ENCODE results near the gene ERCC1.
A peak's percentile ranks its signal among the peaks of the same experiment; 100 is the strongest.

Gene ERCC1

DNA sequence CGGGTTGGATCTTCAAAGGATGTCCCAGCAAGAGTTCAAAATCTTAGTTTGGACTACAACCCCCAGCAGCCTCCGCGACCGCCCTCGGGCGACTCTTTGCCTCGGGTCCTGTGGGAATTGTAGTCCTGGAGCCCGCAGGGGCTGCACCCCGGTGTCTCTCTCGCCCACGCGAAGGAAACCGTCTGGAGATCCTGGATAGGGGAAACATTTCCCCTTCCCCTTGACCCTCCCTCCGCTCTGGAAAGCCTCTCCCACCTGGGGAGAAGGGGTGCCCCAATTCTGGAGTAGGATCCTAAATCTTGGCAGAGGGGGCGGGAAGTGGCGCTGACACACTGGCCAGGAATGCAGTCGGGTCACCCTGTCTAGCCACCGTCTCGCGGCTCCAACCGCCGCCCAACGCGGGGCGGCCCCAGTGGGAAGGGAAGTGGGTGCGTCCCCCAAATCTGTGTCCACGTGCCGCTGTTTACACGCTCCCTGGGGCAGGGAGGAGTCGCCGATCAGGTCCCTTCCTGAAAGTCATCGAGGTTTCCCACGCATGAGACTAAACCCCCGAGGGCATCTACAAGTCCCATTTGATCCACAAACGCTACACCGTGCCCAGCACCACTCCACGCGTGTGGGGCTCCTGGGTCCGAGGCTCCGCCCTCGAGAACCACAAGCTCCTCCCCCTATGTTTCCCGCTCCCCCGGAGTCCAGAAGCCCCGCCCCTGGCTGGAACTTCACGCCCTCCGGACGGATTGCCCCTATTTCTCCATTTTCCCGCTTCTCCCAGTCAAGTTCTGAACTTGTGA, 18.1 kb downstream of the ERCC1 start:
- H3K4me3 ChIP-seq (ENCODE audit: extremely low read depth, insufficient read depth, low read length, poor library complexity, severe bottlenecking): peak overlapping the region; percentile 86
- WGBS, 2 experiments (ENCODE audit: insufficient coverage in 2 of 2): 0 to 1% methylated on average over 32 to 45 of the region's 48 CpGs
- peak overlapping the region; percentile 99 for H3K27ac ChIP-seq (ENCODE audit: low read depth, low read length, severe bottlenecking)
- H3K36me3 ChIP-seq (ENCODE audit: control insufficient read depth, insufficient read depth, low read length): peaks cover 27% of the 10 kb centered on the region
- no peaks in the 10 kb centered on the region for H3K9me3 ChIP-seq (ENCODE audit: control insufficient read depth, low read length)
- H3K4me1 ChIP-seq (ENCODE audit: control insufficient read depth, insufficient read depth, low read length, poor library complexity, severe bottlenecking): peaks cover 20% of the 10 kb centered on the region

DNA sequence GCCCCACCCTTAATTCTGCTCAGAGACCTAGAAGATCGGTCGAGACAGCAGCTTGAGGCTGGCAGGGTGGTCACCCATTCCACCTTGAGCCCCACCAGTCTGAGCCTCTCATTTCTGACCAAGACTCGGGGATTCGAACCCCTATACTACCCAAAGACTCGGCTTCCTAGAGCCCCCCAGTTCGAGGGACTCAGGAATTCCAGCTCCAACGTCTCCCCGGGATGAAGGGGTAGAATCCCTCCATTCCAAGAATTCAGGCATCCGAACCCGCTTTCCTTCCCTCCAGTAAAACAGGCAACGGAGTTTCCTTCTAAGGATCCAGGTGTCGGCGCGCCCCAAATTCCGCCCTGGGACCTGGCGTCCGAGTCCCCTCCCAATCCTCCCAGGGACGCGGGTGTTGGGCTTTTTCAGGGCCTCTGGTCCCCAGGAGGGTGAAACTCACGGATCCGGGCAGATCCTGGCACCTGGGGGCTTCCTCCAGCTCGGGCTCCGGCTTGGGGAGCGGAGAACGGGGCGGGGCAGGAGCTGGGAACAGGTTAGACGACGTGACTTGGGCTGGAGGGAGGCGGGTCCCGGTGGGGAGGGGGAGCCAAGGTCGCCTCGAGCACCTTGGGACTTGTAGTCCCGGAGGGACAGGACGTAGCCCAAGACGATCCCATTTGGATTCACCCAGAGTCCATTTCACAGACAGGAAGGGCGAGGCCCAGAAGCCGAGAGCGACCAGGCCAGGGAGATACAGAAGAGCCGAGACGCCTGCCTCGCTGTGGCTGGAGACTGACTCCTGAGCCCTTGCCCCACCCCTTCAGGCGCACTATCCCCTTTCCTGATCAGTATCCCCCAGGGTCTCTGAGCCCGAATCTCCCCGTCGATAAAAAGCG, 18.9 kb downstream of the ERCC1 start, which contains the start of gene PPP1R13L:
Gene PPP1R13L, minus strand, starts transcription at position 513 of the 878 bp plus-strand sequence. CDS start 6,751 bp downstream, outside the sequence.
- WGBS, 2 experiments (ENCODE audit: insufficient coverage in 2 of 2): 2 to 3% methylated on average over 40 to 45 of the region's 46 CpGs
- H3K9me3 ChIP-seq (ENCODE audit: control insufficient read depth, low read length): no peaks in the 10 kb centered on the region
- H3K4me3 ChIP-seq (ENCODE audit: extremely low read depth, insufficient read depth, low read length, poor library complexity, severe bottlenecking): peak within 1 kb of the TSS; percentile 86
- peaks cover 20% of the 10 kb centered on the region for H3K4me1 ChIP-seq (ENCODE audit: control insufficient read depth, insufficient read depth, low read length, poor library complexity, severe bottlenecking)
- H3K27ac ChIP-seq (ENCODE audit: low read depth, low read length, severe bottlenecking): peak within 1 kb of the TSS; percentile 99
- peaks cover 25% of the 10 kb centered on the region for H3K36me3 ChIP-seq (ENCODE audit: control insufficient read depth, insufficient read depth, low read length)

DNA sequence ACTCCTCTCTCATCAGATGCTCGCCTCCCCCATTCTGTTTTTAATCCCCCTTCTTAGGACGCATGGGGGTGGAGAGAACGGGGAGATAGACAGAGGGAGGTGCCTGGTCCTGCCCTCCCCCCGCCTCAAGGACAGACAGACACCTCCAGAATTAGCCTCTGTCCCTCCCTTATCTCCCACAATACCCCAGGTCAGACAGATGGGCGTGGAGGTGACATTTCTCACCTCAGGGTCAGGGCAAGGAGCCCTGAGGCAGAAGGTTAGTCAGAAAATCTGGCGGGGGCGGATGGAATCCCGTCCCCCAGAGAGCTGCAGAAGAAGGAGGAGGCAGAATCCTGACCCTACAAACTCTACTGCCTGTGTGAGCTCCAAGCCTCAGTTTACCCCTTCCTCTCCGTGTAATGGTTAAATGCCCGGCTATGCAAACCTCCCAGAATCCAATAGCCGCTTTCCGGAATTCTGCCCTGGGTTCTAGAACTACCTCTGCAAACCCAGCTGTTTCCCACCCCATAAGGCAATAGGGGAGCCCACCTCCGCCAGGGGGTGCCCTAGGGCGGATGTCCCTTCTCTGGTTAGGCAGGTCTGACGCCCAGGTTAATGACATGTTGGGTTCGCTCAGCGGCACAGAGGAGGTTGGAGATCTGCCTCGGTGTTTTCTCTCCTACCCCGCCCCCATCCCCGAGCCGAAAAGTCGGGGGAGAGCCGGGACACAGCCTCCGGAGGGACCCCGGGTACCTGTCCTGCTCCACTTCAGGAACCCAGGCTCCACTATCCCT, 19.7 kb downstream of the ERCC1 start:
- Histone ChIP-seq H3K9me3 (ENCODE audit: control insufficient read depth, low read length) (no peaks in the 10 kb centered on the region), H3K27ac (ENCODE audit: low read depth, low read length, severe bottlenecking) (no peak overlapping the region), H3K4me1 (ENCODE audit: control insufficient read depth, insufficient read depth, low read length, poor library complexity, severe bottlenecking) (peaks cover 20% of the 10 kb centered on the region), H3K36me3 (ENCODE audit: control insufficient read depth, insufficient read depth, low read length) (peaks cover 27% of the 10 kb centered on the region), H3K4me3 (ENCODE audit: extremely low read depth, insufficient read depth, low read length, poor library complexity, severe bottlenecking) (peak overlapping the region; percentile 86)
- 3 to 4% methylated on average over 16 to 17 of the region's 25 CpGs for WGBS, 2 experiments (ENCODE audit: insufficient coverage in 2 of 2)

DNA sequence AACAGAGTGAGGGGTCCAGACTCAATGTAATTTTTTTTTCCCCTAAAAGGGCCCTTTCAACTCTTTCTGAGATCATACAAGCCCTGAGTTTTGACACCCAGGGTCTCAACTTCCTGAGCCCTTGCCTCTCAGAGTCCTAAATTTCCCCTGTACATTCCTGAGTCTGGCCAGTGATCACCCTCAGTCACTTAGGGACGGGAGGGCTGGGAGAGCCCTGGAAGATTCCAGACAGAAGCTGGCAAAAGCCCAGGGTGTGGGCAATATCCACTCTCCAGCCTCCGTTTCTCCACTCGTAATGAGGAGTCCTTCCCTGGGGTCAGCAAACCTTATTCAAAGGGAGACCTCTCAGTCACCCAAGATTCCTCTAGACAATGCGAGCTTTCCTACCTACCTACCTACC, 20.4 kb downstream of the ERCC1 start:
- 69 to 75% methylated on average over 3 to 4 of the region's 4 CpGs for WGBS, 2 experiments (ENCODE audit: insufficient coverage in 2 of 2)
- Histone ChIP-seq H3K4me1 (ENCODE audit: control insufficient read depth, insufficient read depth, low read length, poor library complexity, severe bottlenecking) (peaks cover 20% of the 10 kb centered on the region), H3K36me3 (ENCODE audit: control insufficient read depth, insufficient read depth, low read length) (peaks cover 20% of the 10 kb centered on the region), H3K9me3 (ENCODE audit: control insufficient read depth, low read length) (no peaks in the 10 kb centered on the region), H3K27ac (ENCODE audit: low read depth, low read length, severe bottlenecking) (peak overlapping the region; percentile 36), H3K4me3 (ENCODE audit: extremely low read depth, insufficient read depth, low read length, poor library complexity, severe bottlenecking) (peak overlapping the region; percentile 86)

DNA sequence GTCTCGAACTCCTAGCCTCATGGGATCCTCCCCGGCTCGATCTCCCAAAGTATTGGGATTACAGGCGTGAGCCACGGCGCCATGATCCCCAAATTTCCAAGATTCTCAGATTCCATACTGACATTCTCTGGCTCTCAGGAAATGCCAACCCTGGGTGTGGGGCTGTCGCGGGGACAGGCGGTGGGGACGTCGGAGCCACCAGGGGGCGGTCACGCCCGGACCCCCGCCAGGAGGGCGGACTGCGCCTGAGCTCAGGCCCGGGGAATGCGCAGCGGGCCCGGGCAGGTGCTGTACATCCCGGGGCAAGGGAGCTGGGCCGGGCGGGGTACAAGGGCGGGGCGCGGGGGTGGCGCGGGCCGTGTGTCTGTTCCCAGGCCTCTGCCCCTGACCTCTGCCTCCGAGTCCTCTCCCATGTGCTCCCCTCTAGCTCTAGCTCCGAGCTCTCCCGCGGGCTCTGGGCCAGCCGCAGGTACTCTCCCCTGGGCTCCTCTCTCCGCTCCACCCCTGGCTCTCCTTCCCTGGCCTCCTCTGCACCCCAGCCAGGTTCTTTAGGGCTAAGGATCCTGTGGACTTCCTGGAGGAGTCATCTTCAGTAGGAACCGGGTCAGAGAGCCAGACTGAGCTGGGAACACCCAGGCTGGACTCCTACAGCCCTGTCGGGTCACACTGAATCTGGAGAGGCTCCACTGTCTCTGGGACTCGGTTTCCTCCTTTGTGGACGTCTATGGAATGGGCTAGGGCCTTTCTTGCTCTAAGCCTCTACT, 21.2 kb downstream of the ERCC1 start:
- H3K4me3 ChIP-seq (ENCODE audit: extremely low read depth, insufficient read depth, low read length, poor library complexity, severe bottlenecking): peak overlapping the region; percentile 11
- peaks cover 20% of the 10 kb centered on the region for H3K4me1 ChIP-seq (ENCODE audit: control insufficient read depth, insufficient read depth, low read length, poor library complexity, severe bottlenecking)
- H3K36me3 ChIP-seq (ENCODE audit: control insufficient read depth, insufficient read depth, low read length): peaks cover 16% of the 10 kb centered on the region
- peak overlapping the region; percentile 36 for H3K27ac ChIP-seq (ENCODE audit: low read depth, low read length, severe bottlenecking)
- no peaks in the 10 kb centered on the region for H3K9me3 ChIP-seq (ENCODE audit: control insufficient read depth, low read length)
- 16 to 18% methylated on average over 27 to 38 of the region's 40 CpGs for WGBS, 2 experiments (ENCODE audit: insufficient coverage in 2 of 2)

DNA sequence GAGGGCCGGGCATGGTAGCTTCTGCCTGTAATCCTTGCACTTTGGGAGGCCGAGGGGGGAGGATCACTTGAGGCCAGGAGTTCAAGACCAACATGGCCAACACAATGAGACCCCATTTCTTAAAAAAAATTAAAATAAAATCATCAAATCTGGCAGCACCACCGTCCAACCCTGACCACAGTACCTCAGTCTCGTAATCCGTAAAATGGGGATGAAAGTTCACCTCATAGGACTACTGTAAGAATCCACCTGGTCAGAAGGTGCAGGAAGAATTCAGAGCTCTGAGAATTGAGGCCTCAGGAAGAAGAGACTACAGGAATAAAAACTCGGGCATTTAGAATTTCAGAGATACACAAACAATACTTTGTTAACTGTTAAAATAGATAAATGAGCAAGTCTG, 21.9 kb downstream of the ERCC1 start:
- Histone ChIP-seq H3K4me1 (ENCODE audit: control insufficient read depth, insufficient read depth, low read length, poor library complexity, severe bottlenecking) (peaks cover 20% of the 10 kb centered on the region), H3K27ac (ENCODE audit: low read depth, low read length, severe bottlenecking) (peak overlapping the region; percentile 29), H3K36me3 (ENCODE audit: control insufficient read depth, insufficient read depth, low read length) (peaks cover 16% of the 10 kb centered on the region), H3K9me3 (ENCODE audit: control insufficient read depth, low read length) (no peaks in the 10 kb centered on the region), H3K4me3 (ENCODE audit: extremely low read depth, insufficient read depth, low read length, poor library complexity, severe bottlenecking) (no peak overlapping the region)
- WGBS, 2 experiments (ENCODE audit: insufficient coverage in 2 of 2): 95 to 98% methylated on average over 5 of the region's 6 CpGs

DNA sequence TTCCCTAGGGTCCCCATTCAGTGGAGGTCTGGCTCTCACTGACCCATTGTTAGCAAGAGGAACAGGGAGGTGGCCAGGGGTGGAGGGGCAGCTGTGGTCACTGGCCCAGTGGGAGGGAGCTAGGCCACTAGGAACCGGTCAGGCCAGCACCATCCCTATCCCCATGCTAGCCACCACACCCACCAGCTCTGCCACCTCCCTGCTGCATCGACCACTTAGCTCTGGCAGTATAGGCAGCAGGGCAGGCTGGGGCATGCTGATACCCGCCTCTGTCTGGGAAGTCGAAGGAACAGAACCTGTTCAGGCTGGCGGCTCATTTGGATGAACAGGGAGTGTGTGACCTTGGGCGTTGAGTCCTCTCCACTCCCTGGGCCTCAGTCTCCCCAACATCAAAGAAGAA, 23.5 kb downstream of the ERCC1 start:
- Histone ChIP-seq H3K9me3 (ENCODE audit: control insufficient read depth, low read length) (no peaks in the 10 kb centered on the region), H3K4me1 (ENCODE audit: control insufficient read depth, insufficient read depth, low read length, poor library complexity, severe bottlenecking) (peaks cover 20% of the 10 kb centered on the region), H3K27ac (ENCODE audit: low read depth, low read length, severe bottlenecking) (no peak overlapping the region), H3K36me3 (ENCODE audit: control insufficient read depth, insufficient read depth, low read length) (peaks cover 23% of the 10 kb centered on the region), H3K4me3 (ENCODE audit: extremely low read depth, insufficient read depth, low read length, poor library complexity, severe bottlenecking) (no peak overlapping the region)
- WGBS, 2 experiments (ENCODE audit: insufficient coverage in 2 of 2): 100% methylated on average over 3 of the region's 6 CpGs

DNA sequence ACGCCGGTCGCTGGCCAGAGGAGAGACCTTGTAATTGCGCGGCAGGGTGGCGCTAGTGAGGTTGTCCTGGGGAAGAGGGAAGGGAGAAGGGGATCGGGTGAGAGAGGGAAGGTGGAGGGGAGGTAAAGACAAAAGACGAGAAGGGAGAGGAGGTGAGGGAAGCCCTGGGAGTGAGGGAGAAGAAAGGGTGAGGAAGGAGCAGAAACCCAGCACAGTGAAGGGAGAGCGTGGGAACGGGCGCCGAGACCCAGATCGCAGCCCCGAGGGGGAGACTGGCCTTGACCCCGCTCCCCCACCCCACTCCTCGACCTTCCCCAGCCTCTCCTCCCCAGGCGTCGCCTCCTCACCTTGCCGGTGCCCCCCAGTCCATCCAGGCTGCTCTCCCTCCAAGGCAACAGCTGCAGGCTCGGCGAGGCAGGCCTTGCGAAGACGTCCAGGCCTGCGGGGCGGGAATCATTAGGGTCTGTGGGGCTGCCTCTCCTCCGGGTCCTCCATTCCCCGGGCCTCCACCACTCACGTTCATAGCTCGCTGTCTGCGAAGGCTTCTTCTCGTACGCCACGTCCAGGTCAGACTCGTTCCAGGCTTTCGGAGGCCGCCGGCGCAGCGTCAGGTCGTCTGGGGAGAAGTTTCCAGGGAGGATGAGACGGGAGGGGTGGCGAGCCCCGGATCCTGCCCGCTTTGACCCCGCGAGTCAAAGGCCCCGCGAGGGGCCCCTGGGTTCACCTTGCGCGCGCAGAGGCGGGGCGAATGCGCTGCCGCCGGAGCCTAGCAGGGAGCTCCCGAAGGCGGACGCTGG, 27.7 kb downstream of the ERCC1 start:
- H3K36me3 ChIP-seq (ENCODE audit: control insufficient read depth, insufficient read depth, low read length): peaks cover 33% of the 10 kb centered on the region
- no peaks in the 10 kb centered on the region for H3K9me3 ChIP-seq (ENCODE audit: control insufficient read depth, low read length)
- 84 to 87% methylated on average over 30 to 59 of the region's 59 CpGs for WGBS, 2 experiments (ENCODE audit: insufficient coverage in 2 of 2)
- H3K27ac ChIP-seq (ENCODE audit: low read depth, low read length, severe bottlenecking): no peak overlapping the region
- H3K4me3 ChIP-seq (ENCODE audit: extremely low read depth, insufficient read depth, low read length, poor library complexity, severe bottlenecking): no peak overlapping the region
- peaks cover 4% of the 10 kb centered on the region for H3K4me1 ChIP-seq (ENCODE audit: control insufficient read depth, insufficient read depth, low read length, poor library complexity, severe bottlenecking)

DNA sequence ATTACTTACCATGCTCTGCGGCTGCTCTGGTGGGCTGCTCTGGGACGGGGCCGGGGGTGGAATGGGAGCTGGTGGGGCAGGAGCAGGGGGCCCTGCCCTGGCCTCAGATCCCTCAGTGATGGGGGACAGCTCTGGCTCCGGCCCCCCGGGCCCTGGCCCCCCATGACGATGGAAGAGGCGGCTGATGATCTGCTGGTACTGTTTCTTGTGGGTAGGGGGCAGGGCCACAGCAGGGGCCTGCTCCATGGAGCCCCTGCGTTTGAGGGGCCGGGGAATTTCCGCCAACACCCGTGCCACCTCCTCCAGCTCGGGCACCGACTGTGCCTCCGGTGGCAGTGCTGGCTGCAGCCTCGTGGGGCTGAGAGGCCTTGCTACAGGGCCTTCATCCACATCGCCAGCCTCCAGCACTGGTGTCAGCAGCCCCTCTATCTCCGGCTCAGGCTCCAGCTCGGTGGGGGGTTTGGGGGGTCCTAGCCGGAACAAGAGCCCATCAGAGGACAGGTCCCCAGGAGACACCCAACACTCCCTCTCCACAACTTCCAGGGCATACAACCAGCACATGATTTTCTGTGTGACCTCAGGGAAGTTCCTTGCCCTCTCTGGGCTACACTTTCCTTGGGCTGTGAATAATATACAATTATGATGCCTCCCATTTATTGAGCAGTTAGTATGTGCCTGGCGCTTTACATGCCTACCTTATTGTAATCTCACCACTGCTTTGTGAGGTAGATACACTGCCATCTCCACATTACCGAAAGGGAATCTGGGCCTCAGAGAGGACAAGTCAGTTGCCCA, 31.6 kb downstream of the ERCC1 start:
- peaks cover 23% of the 10 kb centered on the region for H3K36me3 ChIP-seq (ENCODE audit: control insufficient read depth, insufficient read depth, low read length)
- H3K9me3 ChIP-seq (ENCODE audit: control insufficient read depth, low read length): no peaks in the 10 kb centered on the region
- no peak overlapping the region for H3K4me3 ChIP-seq (ENCODE audit: extremely low read depth, insufficient read depth, low read length, poor library complexity, severe bottlenecking)
- 94 to 97% methylated on average over 17 to 21 of the region's 21 CpGs for WGBS, 2 experiments (ENCODE audit: insufficient coverage in 2 of 2)
- no peak overlapping the region for H3K27ac ChIP-seq (ENCODE audit: low read depth, low read length, severe bottlenecking)
- peaks cover 4% of the 10 kb centered on the region for H3K4me1 ChIP-seq (ENCODE audit: control insufficient read depth, insufficient read depth, low read length, poor library complexity, severe bottlenecking)
